ENCODE data around the gene RHOB. TPM values are rescaled to one million over a fixed set of nuclear protein-coding genes. Genes with fewer than 3 reads are reported as not detected.

Gene RHOB
- total RNA-seq, 1 donor from 2014 or later, result 199 TPM

Other genes with a start within 250 kb of the RHOB start
- gene SDC1, start 221.9 kb upstream of the RHOB start, total RNA-seq, result 0.11 TPM
- 70.9 TPM for gene PUM2, start 96.2 kb upstream of the RHOB start, total RNA-seq
- 19.7 TPM for gene HS1BP3, start 204.0 kb downstream of the RHOB start, total RNA-seq
- 0.38 TPM for gene GDF7, start 220.1 kb downstream of the RHOB start, total RNA-seq

Data from Right ventricle myocardium superior (tissue), 1 donor.